Measurements from ENCODE around the gene UQCC5.

UQCC5 gene

GRCh38 chr3:52574056-52574965 lies 37.9 kb downstream of the UQCC5 start:
- DNase-seq, result no peak
